ENCODE results near the gene NEUROD2.
A peak's percentile ranks its signal among the peaks of the same experiment; 100 is the strongest.

The NEUROD2 gene

DNA sequence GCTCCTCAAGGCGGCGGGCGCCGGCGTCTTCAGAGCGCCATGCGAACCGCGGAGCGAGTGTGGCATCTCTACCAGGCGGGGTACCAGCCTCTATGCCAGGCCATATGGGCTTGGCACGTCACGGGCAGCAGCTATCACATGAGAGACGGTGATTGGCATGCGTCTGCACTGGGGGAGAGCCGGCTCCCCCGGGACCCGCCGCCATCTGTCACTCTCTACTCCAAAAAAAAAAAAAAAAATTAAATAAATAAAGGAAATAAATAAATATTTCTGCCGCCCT is at the start of gene NEUROD2:
NEUROD2 (minus strand) TSS at position 70 of the 280 bp plus-strand sequence. CDS start 1,321 bp downstream, outside the sequence.
- DNase-seq = peak; percentile 82

DNA sequence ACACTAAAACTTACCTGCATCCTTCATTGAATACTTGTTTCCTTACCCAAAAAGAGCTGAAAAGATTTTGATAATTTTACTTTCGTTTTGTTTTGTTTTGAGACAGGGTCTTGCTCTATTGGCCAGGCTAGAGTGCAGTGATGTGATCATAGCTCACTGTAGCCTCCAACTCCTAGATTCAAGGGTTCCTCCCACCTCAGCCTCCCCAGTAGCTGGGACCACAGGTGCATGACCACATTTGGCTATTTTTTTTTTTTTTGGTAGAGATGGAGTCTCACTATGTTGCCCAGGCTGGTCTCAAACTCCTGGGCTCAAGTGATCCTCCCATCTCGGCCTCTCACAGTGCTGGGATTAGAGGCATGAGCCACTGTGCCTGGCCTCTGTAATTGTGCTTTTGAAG is 47.4 kb upstream of the NEUROD2 start:
- DNase-seq = no peak

DNA sequence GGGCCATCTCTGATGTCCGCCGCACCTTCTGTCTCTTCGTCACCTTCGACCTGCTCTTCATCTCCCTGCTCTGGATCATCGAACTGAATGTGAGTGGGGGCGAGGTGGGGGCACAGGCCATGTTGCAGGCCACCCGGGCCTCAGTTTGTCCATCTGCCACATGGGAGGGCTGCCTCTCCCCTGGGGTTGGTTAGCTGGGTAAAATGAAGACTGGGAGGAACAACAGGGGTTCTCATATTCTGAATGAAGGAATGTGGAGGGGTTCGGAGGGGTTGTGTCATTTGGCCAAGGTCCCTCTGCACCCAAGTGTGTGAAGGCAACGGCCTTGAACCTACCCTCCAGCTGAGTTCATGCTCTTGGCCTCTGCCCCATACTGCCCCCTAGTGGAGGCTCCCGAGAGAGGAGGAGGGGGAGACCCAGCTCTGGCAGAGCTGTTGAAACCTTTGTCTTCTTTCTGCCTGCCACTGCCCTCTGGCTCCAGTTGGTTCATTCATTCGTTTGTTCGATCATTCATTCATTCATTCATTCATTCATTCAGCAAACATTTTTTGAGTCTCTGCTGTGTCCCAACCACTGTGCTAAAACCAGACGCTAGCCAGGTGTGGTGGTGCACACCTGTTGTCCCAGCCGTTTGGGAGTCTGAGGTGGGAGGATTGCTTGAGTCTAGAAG is 46.1 kb upstream of the NEUROD2 start:
- no peak for DNase-seq

DNA sequence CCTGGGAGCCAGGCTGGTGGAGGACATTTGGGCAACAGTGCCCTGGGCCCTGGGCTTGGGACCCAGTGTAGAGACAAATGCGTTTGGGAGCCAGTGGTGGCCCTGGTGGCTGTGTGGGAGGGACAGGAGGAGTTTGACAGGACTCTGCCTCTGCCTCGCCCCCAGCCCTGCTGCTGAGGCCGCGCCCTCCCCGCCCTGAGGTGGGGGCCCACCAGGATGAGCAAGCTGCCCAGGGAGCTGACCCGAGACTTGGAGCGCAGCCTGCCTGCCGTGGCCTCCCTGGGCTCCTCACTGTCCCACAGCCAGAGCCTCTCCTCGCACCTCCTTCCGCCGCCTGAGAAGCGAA is 45.6 kb upstream of the NEUROD2 start:
- no peak for DNase-seq

DNA sequence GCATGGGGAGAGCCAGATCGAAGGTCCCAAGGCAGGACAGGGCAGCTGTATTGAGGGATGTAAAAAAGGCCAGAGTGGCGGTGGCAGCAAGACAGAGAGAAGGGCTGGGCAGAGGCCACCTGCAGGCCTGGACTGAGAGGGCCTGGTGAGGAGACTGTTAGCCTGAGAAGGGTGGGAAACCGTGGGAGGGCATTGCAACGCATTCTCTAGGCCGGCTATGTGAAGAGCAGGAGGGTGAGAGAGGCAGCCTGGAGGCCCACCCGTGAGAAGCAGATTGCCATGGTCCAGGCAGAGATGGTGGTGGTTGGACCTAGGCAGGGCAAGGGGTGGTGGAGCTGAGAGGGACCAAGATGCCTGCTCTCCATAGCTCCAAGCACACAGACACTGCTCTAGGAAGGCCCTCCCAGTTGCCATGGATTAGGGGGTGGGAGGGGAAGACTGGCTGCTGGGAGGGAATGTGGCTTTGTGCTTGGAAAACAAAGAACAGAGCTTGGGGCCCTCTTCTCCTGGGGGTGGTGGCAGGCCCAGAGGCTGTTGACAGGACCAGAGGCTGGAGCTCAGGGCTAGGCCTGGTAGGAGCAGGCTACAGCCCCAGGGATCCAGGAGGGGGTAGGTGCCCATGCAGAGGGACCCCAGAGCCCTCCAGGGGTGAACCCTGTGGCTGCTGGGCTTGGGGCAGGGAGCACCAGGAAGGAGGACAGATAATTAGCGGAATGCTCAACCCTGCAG is 45.0 kb upstream of the NEUROD2 start:
- DNase-seq = no peak

DNA sequence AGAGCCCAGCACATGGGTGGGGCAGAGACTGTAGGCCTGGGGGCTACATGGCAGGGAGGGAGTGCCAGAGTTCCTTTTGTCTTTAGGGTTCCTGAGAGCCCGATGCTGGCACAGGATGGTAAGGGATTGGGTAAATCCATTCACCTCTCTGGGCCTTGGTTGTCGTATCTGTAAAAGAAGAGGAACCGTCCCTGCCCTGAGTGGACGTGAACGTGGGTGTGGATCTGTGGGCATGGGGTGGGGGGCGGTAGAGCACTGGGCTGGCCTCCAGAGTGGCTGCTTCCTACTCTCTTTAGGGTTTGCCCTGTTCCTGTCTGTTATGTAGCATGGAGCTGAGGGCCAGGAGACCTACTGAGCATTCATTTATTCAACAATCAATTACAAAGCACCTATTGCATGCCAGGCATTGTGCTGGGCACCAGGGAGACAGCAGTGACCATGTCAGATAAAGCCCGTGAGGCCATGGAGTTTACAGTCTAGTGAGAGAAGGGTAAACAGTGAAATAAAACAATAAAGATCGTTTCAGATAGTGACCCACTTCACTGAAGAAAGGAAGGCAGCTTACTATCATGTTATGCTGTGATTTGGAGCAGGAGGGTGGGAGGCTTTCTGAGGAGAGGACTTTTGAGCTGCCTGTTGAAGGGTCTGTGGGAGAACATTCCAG is 44.3 kb upstream of the NEUROD2 start:
- no peak for DNase-seq

DNA sequence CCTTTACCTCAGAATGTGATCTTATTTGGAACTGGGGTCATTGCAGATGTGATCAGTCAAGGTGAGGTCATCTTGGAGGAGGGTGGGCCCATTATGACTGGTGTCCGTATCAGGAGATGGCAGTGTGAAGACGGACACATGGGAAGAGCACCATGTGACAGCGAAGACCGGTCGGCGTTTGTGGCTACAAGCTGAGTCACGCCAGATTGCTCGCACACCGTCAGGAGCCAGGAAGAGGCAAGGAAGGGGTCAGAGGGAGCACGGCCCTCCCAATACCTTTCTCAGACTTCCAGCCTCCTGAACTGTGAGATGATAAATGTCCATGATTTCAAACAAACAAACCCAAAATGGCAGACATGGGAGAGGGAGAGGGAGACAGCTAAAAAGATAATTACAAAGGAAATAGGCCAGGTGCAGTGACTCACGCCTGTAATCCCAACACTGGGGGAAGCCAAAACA is 42.4 kb upstream of the NEUROD2 start:
- no peak for DNase-seq

DNA sequence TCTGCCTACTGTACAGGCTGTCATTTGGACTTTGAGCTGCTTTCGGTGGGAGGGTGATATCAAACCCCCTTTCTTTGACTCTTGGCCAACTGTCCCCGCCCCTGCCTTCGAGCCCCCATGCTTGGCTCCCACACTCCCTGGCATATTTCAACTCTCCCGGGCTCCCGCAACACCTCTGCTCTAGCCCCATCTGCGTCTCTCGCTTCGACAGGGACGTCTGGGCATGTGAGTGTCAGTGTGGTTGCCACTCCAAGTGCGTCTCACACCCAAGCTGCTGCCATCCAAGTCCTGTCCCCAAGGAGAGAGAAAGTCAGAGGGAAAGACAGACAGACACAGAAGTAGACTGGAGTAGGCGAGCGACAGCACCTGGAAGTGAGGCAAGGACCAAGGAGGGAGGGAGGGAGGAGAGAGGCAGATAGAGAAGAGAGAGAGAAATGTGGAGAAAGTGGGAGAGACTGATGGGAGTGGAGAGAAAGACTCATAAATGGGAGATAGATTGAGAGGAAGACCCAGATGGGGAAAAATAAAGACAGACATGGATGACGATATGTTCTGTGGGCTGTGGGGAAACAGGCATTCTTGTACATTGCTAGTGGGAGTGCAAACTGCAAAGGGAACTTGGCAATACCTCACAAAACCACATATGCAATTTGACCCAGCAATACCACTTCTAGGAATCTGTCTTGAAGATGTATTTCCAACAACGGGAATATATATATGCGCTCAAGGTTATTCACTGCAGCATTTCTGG is 41.1 kb upstream of the NEUROD2 start:
- no peak for DNase-seq

DNA sequence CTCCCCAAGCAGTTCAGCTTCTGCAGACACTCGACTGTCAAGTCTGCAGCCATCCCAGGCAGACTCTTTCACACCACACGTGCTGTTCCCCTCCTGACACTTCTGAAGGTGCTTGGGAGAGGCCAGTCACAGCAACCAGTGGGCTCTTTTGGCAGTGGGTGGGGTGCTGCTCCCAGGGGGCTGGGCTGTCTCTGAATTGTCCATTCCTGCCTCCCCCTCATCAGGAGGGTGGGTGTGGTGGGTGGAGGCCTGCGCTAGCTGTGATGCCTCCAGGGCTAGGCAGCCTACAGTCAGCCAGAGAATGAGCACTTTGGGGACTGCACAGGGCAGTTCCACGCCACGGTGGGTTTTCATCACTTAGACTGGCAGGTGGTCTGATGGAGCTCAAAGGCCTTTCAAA is 39.5 kb upstream of the NEUROD2 start:
- no peak for DNase-seq

DNA sequence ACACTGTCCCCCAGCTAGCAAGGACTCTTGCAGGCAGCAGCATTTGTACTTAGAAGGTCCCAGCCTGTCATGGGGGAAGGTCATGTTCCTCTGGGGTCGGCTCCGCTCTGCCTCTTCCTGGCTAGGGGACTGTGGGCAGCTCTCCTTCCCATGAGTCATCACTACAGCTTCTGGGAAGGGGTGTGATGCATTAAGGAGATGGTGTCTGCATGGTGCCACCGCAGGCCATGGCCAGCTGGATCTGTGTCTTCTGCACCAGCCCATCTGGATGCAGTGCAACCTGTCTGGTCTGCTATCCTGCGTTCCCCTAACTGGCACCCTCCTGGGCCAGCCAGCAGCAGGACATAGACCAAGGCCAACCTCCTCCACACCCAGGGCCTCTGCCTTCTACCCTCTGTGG is 35.6 kb upstream of the NEUROD2 start:
- DNase-seq = no peak

DNA sequence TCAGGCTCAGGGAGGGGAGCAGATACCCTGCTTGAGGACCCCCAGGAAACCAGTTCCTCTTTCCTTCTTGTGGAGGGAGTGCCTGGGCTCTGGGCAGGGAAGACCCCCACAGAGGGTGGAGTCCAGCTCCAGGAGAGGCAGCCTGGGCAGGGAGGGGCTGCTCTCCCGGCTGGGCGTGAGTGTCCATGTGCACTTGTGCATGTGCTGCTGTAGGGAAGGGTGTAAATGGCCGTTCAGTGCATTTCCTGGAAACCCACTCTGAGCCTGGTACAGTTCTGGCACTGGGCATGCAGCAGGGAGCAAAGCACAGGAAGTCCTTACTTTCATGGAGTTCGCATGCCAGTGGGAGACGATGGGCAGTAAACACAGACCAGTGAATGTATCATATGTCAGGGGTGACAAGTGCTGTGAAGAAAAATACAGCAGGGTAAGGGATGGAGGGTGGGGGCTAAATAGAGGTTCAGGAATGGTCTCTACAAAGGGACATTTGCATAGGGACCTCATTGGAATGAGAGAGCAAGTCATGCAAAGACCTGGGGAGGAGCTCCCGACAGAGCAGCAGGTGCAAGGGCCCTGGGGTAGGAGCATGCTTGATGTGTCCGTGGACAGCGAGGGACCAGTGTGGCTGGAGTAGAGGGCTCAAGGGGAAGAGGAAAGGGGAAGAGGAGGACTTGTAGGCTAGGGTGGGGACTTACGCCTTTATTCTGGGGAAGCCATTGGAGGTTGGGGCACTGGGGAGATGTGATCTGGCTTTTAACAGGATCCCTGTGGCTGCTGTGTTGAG is 34.8 kb upstream of the NEUROD2 start:
- no peak for DNase-seq

DNA sequence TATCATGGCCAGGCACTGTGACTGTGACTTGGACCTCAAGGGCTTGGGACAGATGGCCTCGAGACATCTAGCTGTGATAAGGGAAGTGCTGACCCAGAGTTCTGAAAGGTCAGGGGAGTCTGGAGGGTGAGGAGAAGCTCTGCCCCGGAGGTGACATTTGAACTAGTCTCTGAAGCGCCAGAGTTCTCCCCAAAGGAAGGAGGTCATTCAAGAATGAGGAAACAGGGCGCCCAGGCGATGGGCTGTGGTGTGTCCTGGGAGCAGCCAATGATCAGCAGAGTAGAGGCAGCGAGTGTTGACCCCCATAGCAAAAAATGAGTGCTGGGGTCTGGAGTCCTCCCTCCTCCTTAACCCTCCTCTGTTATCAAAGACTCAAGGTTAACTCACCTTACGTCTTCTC is 34.2 kb upstream of the NEUROD2 start:
- DNase-seq = no peak

DNA sequence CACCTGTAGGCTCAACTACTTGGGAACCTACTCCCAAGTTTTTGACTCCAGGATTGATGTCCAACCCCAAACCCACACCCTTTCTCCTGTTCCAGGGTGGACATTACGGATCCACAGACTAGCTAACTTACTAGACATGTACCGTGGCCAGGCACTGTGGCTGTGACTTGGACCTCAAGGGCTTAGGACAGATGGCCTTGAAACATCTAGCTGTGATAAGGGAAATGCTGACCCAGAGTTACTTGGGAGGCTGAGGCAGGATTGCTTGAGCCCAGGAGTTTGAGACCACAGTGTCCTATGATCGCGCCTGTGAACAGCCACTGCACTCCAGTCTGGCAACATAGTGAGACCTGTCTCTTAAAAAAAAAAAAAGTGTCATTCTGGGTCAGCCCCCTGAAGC is 33.4 kb upstream of the NEUROD2 start:
- no peak for DNase-seq

DNA sequence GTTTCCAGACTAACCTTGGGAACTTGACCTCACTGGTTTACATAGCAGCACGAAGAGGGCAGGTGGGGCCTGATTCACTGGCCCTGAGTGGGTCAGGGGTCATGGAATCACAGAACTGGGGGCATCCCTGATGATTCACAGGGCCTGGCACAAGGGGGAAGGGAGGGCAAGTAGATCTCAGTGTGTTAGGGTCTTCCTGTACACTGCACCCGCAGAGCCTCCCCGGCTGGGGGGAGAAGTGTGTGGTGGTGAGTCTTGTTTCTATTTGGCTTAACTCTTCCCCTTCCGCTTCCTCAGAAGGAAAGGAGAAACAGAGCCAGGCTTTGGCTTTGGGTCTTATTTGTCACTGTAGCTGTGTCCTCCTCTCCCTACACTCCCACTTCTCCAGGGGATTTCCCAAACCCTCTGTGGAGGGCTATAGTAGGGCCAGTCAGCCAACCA is 32.9 kb upstream of the NEUROD2 start:
- DNase-seq = no peak

DNA sequence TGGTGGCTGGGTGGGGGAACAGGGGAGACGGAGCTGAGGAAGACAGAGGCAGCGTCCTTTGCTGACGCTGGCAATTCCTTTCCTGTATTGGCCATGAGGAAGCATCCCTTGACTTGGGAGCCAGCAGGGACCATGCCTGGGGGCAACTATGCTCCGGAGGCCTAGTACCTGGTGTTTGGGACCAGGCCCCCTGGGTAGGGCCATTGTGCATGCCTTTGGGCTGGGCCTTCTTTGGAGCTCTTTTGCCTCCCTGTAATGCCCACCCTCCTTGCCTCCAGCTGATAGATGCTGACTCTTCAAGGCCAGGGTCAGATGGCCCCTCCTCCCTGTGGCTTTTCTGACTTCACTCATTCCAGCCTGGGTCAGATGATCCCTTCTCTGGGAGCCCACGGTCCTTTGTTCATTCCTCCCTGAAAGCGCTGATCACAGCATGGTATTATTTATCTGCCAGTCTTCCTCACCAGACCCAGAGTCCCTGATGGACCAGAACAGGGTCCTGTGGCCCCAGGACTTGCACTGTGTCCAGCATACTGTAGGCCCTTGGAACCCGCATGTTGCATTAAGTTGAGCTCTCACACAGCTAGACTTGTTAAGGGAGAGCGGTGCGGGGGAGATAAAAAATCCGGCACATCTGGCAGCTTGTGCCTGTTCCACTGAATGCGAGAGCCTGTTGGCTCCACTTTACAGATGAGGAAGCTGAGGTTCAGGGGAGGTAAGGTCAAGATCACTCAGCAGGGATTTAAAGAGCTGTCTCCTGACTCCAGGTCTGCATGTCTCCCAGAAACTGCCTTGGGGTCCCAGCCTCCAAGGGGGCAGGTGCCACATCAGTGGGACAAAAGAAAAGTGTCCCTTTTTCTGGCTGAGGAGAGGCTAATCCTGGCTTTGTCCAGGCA is 32.1 kb upstream of the NEUROD2 start:
- no peak for DNase-seq

DNA sequence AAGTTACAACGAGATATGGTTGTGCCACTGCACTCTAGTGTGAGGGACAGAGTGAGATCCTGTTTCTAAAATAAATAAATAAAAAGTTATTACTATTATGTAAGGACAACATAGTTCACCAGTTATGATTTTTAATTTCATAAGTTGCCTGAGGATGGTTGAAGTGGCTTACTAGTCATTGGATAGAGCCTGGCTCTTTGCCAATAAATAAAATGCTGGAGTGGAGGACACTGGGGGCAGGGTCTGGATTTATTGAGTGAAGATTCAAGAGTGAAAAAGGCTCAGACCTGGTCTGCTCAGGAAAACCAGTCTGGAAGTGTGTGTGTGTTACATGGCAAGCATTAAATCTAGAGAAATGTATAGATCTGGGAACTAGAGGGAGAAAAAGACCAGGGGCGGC is 31.3 kb upstream of the NEUROD2 start:
- no peak for DNase-seq

DNA sequence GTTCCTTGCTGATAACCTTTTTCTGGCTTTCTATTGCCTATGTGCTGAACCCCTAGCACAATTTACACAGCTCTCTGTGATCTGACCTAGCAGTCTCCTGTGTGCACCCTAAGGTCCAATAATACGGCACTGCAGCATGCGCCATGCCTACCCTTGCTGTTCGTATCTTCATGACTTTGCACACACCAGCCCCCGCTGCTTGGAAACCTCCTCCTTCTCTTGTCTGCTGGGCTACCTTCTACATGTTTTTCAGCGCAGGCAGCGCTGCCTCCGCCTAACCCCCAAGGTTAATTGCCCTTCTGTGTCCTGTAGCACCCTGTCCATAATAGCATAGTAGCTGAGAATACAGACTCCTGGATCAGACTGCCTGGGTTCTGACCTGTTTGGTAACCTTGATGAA is 30.6 kb upstream of the NEUROD2 start:
- no peak for DNase-seq

DNA sequence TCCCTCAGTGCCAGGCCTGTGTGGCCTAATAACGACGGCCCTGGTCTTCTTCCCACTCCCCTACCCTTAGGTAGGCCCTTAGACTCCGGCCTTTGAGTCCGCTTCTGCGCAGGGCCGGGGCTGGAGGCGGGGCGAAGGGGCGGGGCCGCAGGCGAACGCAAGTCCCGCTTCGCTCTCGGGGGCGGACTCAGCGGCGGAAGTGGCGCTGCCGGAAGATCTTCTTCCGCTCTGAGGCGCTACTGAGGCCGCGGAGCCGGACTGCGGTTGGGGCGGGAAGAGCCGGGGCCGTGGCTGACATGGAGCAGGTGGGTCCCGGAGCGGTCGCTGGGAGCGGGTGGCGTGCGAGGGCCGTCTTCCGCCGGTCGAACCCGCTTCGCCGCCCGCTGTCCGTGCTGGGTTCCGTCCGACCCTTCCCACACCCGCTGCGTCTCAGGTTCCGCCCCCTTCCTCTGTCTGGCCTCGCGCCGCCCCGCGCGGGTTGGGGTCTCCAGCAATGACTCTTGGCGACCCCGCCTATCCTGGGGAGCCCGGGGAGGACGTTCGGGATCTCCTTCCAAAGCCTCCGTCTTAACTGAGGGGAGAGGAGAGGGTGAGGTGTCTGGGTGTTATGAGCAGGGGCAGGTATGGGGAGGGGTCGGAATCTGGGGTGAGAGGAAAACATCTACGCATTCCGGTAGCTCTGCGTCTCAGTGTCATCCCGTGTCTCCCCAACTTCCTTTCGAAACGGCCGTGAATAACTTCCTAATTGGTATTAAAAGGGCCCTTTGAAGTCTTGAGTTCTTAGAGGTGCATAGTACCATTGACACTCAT is 29.4 kb upstream of the NEUROD2 start, which contains the start of gene STARD3:
STARD3 (plus strand) TSS at position 218 of the 810 bp plus-strand sequence. CDS start 16,388 bp downstream, outside the sequence.
- peak; percentile 32 for DNase-seq

DNA sequence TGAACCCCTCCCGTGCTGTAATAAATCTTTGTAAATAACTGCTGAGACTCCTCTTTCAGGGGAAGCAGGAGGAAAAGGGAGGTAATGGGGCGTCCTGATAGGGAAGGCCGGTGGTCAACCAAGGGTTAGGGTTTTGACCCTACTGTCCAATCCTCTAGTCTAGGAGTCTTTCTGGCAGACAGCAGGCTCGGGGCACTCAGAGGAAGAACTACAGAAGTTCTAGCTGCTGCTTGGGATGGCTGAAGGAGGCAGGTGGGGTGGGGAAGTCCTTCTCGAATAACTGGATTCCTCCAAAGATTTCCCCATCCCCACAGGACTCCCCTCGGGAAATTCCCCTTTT is 28.8 kb upstream of the NEUROD2 start:
- no peak for DNase-seq

DNA sequence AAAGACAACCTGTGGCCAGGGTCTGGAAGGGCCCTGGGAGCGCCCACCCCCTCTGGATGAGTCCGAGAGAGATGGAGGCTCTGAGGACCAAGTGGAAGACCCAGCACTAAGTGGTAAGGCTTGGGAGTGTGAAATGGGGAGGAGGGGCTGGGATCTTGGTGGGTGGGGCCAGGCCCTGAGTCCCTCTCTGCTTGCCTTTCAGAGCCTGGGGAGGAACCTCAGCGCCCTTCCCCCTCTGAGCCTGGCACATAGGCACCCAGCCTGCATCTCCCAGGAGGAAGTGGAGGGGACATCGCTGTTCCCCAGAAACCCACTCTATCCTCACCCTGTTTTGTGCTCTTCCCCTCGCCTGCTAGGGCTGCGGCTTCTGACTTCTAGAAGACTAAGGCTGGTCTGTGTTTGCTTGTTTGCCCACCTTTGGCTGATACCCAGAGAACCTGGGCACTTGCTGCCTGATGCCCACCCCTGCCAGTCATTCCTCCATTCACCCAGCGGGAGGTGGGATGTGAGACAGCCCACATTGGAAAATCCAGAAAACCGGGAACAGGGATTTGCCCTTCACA is 28.0 kb upstream of the NEUROD2 start:
- no peak for DNase-seq
